ENCODE data around the gene TBC1D1. TPM values are rescaled to one million over a fixed set of nuclear protein-coding genes. Genes with fewer than 3 reads are reported as not detected.

Gene TBC1D1
- polyA plus RNA-seq, 3 donors from 2014 or later = 15.2 to 33.3 (median 18.0) TPM

GRCh38 chr4:38109370-38109769 lies 218.5 kb downstream of the TBC1D1 start:
- peaks cover 31 to 33% of the 10 kb centered on the region in 2 donors for H3K4me1 Mint-ChIP-seq
- H3K27me3 Mint-ChIP-seq (ENCODE audit: low read depth in 3 of 3) = peaks cover 2 to 5% (median 5%) of the 10 kb centered on the region in 3 donors
- H3K4me3 Mint-ChIP-seq = no peak overlapping the region
- H3K36me3 Mint-ChIP-seq = peaks cover 26 to 41% (median 36%) of the 10 kb centered on the region in 3 donors
- H3K9me3 Mint-ChIP-seq = no peaks in the 10 kb centered on the region
- H3K27ac Mint-ChIP-seq = peak overlapping the region in 1 of 6 donors; percentile 1
- DNase-seq = no peak

- Mint-ChIP-seq H3K4me3 (no peak overlapping the region), H3K36me3 (peaks cover 25 to 41% (median 35%) of the 10 kb centered on the region in 3 donors), H3K27me3 (ENCODE audit: low read depth in 3 of 3) (peaks cover 2 to 5% (median 5%) of the 10 kb centered on the region in 3 donors), H3K4me1 (peaks cover 31 to 33% of the 10 kb centered on the region in 2 donors), H3K27ac (peak overlapping the region in 1 of 6 donors; percentile 18), H3K9me3 (no peaks in the 10 kb centered on the region)
- DNase-seq = no peak
These were observed 219.0 kb downstream of the TBC1D1 start for GRCh38 chr4:38109896-38110295.

- Mint-ChIP-seq H3K9me3 (no peaks in the 10 kb centered on the region), H3K27me3 (ENCODE audit: low read depth in 3 of 3) (peaks cover 2 to 5% (median 5%) of the 10 kb centered on the region in 3 donors), H3K27ac (peak overlapping the region in 1 of 6 donors; percentile 6), H3K4me1 (peaks cover 24 to 25% of the 10 kb centered on the region in 2 donors), H3K36me3 (peaks cover 26 to 33% (median 29%) of the 10 kb centered on the region in 3 donors), H3K4me3 (no peak overlapping the region)
- no peak for DNase-seq
These were observed 220.1 kb downstream of the TBC1D1 start for GRCh38 chr4:38111024-38111423.

- Mint-ChIP-seq H3K36me3 (peaks cover 32 to 35% (median 34%) of the 10 kb centered on the region in 3 donors), H3K4me3 (no peak overlapping the region), H3K27me3 (ENCODE audit: low read depth in 3 of 3) (peaks cover 2 to 5% (median 2%) of the 10 kb centered on the region in 3 donors), H3K9me3 (no peaks in the 10 kb centered on the region), H3K4me1 (peaks cover 18 to 19% of the 10 kb centered on the region in 2 donors), H3K27ac (no peak overlapping the region)
- no peak for DNase-seq
These were observed 220.8 kb downstream of the TBC1D1 start for GRCh38 chr4:38111717-38112116.

- Mint-ChIP-seq H3K27ac (peak overlapping the region in 1 of 6 donors; percentile 7), H3K9me3 (no peaks in the 10 kb centered on the region)
These were observed 222.2 kb downstream of the TBC1D1 start for GRCh38 chr4:38113132-38113531.

GRCh38 chr4:38113551-38113950 lies 222.7 kb downstream of the TBC1D1 start:
- Mint-ChIP-seq H3K36me3 (peaks cover 33 to 37% (median 35%) of the 10 kb centered on the region in 3 donors), H3K4me3 (no peak overlapping the region), H3K27me3 (ENCODE audit: low read depth in 3 of 3) (peaks cover 0 to 4% (median 2%) of the 10 kb centered on the region in 3 donors), H3K9me3 (no peaks in the 10 kb centered on the region), H3K27ac (peak overlapping the region in 1 of 6 donors; percentile 7), H3K4me1 (peaks cover 2 to 4% of the 10 kb centered on the region in 2 donors)
- DNase-seq = no peak

More at GRCh38 chr4:38113132-38113531, 222.2 kb downstream of the TBC1D1 start:
- H3K4me3 Mint-ChIP-seq = no peak overlapping the region
- DNase-seq = no peak
- peaks cover 0 to 5% (median 2%) of the 10 kb centered on the region in 3 donors for H3K27me3 Mint-ChIP-seq (ENCODE audit: low read depth in 3 of 3)
- H3K36me3 Mint-ChIP-seq = peaks cover 35 to 37% (median 36%) of the 10 kb centered on the region in 3 donors
- peaks cover 4 to 5% of the 10 kb centered on the region in 2 donors for H3K4me1 Mint-ChIP-seq

- Mint-ChIP-seq H3K27me3 (ENCODE audit: low read depth in 3 of 3) (peaks cover 0 to 3% (median 2%) of the 10 kb centered on the region in 3 donors), H3K4me1 (peaks cover 5 to 9% of the 10 kb centered on the region in 2 donors), H3K9me3 (no peaks in the 10 kb centered on the region), H3K4me3 (no peak overlapping the region), H3K27ac (peak overlapping the region in 2 of 6 donors; percentile 20 to 37), H3K36me3 (peaks cover 31 to 39% (median 35%) of the 10 kb centered on the region in 3 donors)
- DNase-seq = no peak
These were observed 223.7 kb downstream of the TBC1D1 start for GRCh38 chr4:38114386-38115150.

GRCh38 chr4:38115601-38116000 lies 224.7 kb downstream of the TBC1D1 start:
- H3K27me3 Mint-ChIP-seq (ENCODE audit: low read depth in 3 of 3) = peaks cover 0 to 3% (median 2%) of the 10 kb centered on the region in 3 donors
- peaks cover 5 to 9% of the 10 kb centered on the region in 2 donors for H3K4me1 Mint-ChIP-seq
- DNase-seq = no peak
- H3K27ac Mint-ChIP-seq = peak overlapping the region in 2 of 6 donors; percentile 27 to 46
- H3K4me3 Mint-ChIP-seq = no peak overlapping the region
- peaks cover 34 to 42% (median 37%) of the 10 kb centered on the region in 3 donors for H3K36me3 Mint-ChIP-seq
- H3K9me3 Mint-ChIP-seq = no peaks in the 10 kb centered on the region

- peaks cover 50 to 61% (median 52%) of the 10 kb centered on the region in 3 donors for H3K36me3 Mint-ChIP-seq
- peak overlapping the region in 1 of 6 donors; percentile 10 for H3K27ac Mint-ChIP-seq
- no peak for DNase-seq
- H3K9me3 Mint-ChIP-seq = no peaks in the 10 kb centered on the region
- no peak overlapping the region for H3K4me3 Mint-ChIP-seq
- H3K27me3 Mint-ChIP-seq (ENCODE audit: low read depth in 3 of 3) = peaks cover 0 to 2% (median 0%) of the 10 kb centered on the region in 3 donors
- H3K4me1 Mint-ChIP-seq = peaks cover 5 to 9% of the 10 kb centered on the region in 2 donors
These were observed 226.7 kb downstream of the TBC1D1 start for GRCh38 chr4:38117591-38117990.

- Mint-ChIP-seq H3K27ac (no peak overlapping the region), H3K36me3 (peaks cover 46 to 71% (median 69%) of the 10 kb centered on the region in 3 donors), H3K4me3 (no peak overlapping the region), H3K4me1 (peaks cover 5 to 9% of the 10 kb centered on the region in 2 donors), H3K9me3 (no peaks in the 10 kb centered on the region), H3K27me3 (ENCODE audit: low read depth in 3 of 3) (no peaks in the 10 kb centered on the region)
- DNase-seq = no peak
These were observed 228.9 kb downstream of the TBC1D1 start for GRCh38 chr4:38119668-38120385.

- peaks cover 47 to 81% (median 78%) of the 10 kb centered on the region in 3 donors for H3K36me3 Mint-ChIP-seq
- peaks cover 5 to 9% of the 10 kb centered on the region in 2 donors for H3K4me1 Mint-ChIP-seq
- no peak overlapping the region for H3K4me3 Mint-ChIP-seq
- H3K27me3 Mint-ChIP-seq (ENCODE audit: low read depth in 3 of 3) = no peaks in the 10 kb centered on the region
- peak overlapping the region in 1 of 6 donors; percentile 67 for H3K27ac Mint-ChIP-seq
- no peaks in the 10 kb centered on the region for H3K9me3 Mint-ChIP-seq
- DNase-seq = no peak
These were observed 229.9 kb downstream of the TBC1D1 start for GRCh38 chr4:38120772-38121171.

GRCh38 chr4:38122060-38122459 lies 231.2 kb downstream of the TBC1D1 start:
- no peaks in the 10 kb centered on the region for H3K9me3 Mint-ChIP-seq
- DNase-seq = no peak
- no peak overlapping the region for H3K4me3 Mint-ChIP-seq
- H3K4me1 Mint-ChIP-seq = peaks cover 8 to 9% of the 10 kb centered on the region in 2 donors
- H3K36me3 Mint-ChIP-seq = peaks cover 36 to 79% (median 79%) of the 10 kb centered on the region in 3 donors
- H3K27me3 Mint-ChIP-seq (ENCODE audit: low read depth in 3 of 3) = peaks cover 0 to 2% (median 0%) of the 10 kb centered on the region in 3 donors
- peak overlapping the region in 1 of 6 donors; percentile 2 for H3K27ac Mint-ChIP-seq

- Mint-ChIP-seq H3K4me1 (peaks cover 18% of the 10 kb centered on the region in 2 donors), H3K36me3 (peaks cover 26 to 69% (median 64%) of the 10 kb centered on the region in 3 donors), H3K27ac (peak overlapping the region in 2 of 6 donors; percentile 21 to 30), H3K4me3 (no peak overlapping the region), H3K27me3 (ENCODE audit: low read depth in 3 of 3) (peaks cover 0 to 2% (median 0%) of the 10 kb centered on the region in 3 donors), H3K9me3 (no peaks in the 10 kb centered on the region)
- no peak for DNase-seq
These were observed 232.7 kb downstream of the TBC1D1 start for GRCh38 chr4:38123555-38123954.
